Measurements from ENCODE around the gene CTNNB1.

CTNNB1 gene

DNA sequence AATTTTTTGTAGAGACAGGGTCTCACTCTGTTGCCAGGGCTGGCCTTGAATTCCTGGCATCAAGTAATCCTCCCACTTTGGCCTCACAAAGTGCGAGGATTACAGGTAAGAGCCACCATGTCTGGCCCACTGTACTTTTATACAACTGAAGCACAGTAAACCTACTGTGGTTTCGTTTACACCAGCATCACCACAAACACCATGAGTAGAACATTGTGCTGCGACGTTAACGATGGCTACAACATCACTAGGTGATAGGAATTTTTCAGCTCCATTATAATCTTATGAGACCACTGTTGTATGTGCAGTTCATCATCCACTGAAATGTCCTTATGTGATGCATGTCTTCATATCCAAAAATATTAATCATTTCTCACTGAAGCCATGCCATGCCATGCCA, 11.7 kb downstream of the CTNNB1 start:
- no peak for DNase-seq (ENCODE audit: low read depth in 2 of 2)
- TF ChIP-seq, protein P1, sequence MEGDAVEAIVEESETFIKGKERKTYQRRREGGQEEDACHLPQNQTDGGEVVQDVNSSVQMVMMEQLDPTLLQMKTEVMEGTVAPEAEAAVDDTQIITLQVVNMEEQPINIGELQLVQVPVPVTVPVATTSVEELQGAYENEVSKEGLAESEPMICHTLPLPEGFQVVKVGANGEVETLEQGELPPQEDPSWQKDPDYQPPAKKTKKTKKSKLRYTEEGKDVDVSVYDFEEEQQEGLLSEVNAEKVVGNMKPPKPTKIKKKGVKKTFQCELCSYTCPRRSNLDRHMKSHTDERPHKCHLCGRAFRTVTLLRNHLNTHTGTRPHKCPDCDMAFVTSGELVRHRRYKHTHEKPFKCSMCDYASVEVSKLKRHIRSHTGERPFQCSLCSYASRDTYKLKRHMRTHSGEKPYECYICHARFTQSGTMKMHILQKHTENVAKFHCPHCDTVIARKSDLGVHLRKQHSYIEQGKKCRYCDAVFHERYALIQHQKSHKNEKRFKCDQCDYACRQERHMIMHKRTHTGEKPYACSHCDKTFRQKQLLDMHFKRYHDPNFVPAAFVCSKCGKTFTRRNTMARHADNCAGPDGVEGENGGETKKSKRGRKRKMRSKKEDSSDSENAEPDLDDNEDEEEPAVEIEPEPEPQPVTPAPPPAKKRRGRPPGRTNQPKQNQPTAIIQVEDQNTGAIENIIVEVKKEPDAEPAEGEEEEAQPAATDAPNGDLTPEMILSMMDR (IDR thresholded peaks at IDR 0.05; ENCODE audit: low read depth, low read length): no peak
- no peak overlapping the region for H3K4me3 ChIP-seq (replicated peaks in 1 of 2; ENCODE audit: low read depth in 2 of 2, low read length in 2 of 2)

DNA sequence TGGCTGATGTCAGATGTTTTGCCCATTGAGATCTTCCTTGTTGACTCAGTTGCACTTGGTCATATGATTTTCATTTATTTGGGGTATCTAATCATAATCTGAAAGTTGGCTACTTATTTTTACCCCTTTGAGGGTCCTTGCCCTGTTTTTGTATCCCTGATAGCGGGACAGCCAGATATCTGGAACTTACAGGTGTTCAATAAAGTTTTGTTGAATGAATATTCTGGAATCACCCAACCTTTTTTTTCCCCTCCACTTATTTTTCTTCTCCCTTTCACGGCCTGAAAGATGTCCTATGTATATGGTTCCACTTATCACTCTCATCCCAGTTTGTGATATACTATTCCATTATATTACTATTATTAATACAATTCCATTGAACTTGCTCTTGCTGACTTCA, 12.8 kb downstream of the CTNNB1 start:
- DNase-seq (ENCODE audit: low read depth in 2 of 2): no peak
- no peak overlapping the region for H3K4me3 ChIP-seq (replicated peaks in 1 of 2; ENCODE audit: low read depth in 2 of 2, low read length in 2 of 2)
- TF ChIP-seq, protein P1 (IDR thresholded peaks at IDR 0.05; ENCODE audit: low read depth, low read length): no peak

DNA sequence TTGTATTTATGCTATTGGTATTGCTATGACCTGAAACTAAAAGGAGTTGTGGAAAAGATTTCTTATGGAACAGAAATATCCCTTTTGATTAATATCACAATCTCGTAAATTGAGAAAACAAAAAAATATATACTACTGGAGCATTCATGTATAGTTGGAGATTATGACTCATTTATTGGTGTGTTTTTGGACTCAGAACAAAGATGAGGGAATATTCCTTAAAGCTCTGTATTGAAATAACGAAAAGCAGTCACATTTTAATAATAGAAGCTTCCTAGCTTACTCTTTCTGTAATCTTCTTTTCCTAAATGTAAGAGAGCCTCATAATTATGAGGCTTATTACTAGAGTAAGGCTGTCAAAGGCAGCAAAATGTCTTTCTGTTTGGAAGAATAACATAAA, 14.3 kb downstream of the CTNNB1 start:
- no peak for DNase-seq (ENCODE audit: low read depth in 2 of 2)
- H3K4me3 ChIP-seq (replicated peaks in 1 of 2; ENCODE audit: low read depth in 2 of 2, low read length in 2 of 2): no peak overlapping the region
- TF ChIP-seq, protein P1 (IDR thresholded peaks at IDR 0.05; ENCODE audit: low read depth, low read length): no peak

DNA sequence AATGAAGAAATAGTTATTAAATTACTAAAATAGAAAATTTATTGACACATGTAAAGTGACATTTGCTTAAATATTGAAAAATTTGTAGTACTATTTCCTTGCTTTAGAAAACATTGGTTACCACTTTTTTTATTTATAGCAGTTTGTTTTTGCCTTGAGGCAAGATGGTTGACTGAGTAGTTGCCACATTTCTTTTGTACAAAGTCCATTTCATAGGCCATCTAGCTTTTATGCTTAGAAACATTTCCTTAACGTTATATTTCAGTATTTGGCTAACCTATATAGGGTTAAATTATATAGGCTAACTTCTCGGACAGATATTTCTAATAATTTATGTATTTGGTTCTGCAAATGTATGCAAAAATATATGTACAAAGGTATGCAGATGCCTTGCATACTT, 17.1 kb downstream of the CTNNB1 start:
- no peak overlapping the region for H3K4me3 ChIP-seq (replicated peaks in 1 of 2; ENCODE audit: low read depth in 2 of 2, low read length in 2 of 2)
- DNase-seq (ENCODE audit: low read depth in 2 of 2): no peak
- TF ChIP-seq, protein P1 (IDR thresholded peaks at IDR 0.05; ENCODE audit: low read depth, low read length): no peak

DNA sequence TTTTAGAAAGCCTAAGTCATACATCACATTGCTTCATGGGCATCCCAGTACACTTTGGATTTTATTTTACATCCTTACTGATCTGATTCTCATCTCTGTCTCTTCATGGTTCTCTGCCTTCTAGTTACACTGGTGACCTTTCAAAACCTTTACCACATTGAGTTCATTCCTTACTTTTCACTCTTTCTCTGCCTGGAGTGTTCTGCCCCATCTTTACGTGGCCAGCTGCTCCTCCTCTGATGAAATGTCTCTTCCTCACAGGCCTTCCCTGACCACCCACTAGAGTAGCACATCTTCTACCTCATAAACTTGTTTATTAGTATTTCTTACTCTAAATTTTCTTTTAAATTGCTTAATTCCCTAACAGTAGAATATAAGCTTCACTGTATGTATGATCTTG, 17.7 kb downstream of the CTNNB1 start:
- TF ChIP-seq, protein P1 (IDR thresholded peaks at IDR 0.05; ENCODE audit: low read depth, low read length): no peak
- no peak overlapping the region for H3K4me3 ChIP-seq (replicated peaks in 1 of 2; ENCODE audit: low read depth in 2 of 2, low read length in 2 of 2)
- DNase-seq (ENCODE audit: low read depth in 2 of 2): no peak

DNA sequence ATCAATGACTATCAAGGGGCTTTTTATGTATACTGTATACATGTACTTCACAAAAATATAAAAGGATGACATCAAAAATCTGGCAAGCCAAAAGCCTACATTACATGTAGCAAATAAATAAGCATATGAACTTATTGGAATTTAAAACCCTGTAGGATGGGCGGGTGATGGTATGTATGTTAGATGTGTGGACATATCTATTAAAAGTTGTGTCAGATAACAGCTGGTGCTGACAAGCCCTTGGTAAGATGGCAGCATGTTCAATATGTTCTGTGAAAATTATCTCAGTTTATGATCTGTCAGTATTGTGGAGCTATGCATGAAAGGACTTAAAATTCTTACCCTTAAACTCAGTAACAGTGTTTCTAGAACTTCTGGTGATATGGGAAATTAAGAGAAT, 20.1 kb downstream of the CTNNB1 start:
- H3K4me3 ChIP-seq (replicated peaks in 1 of 2; ENCODE audit: low read depth in 2 of 2, low read length in 2 of 2): no peak overlapping the region
- TF ChIP-seq, protein P1 (IDR thresholded peaks at IDR 0.05; ENCODE audit: low read depth, low read length): no peak
- no peak for DNase-seq (ENCODE audit: low read depth in 2 of 2)

DNA sequence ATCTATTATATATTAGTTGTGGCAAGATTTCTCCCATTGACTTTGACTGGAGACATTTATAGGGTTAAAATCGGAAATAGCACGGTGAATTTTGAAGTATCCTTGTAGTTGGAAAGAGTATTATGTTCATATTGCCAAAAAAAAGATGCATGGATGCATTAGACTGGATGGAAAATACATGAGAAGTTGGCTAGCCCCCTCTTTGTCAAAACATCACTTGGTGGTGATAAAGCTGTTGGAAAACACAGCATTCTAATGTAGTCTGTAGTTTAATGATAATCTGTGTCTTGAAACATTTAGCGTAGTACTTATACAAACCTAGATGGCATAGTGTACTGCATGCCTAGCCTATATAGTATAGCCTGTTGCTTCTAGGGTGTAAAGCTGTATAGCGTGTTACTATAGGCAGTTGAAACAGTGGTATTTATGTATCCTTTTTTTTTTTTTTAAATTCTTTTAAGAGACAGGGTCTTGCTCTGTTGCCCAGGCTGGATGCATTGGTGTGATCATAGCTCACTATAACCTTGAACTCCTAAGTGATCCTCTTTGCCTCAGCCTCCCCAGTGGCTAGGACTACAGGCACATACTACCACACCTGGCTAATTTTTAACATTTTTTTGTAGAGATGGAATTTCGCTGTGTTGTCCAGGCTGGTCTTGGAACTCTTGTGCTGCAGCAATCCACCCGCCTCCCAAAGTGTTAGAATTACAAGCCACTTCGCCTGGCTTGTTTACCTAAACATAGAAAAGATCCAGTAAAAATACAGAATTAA, 21.8 kb downstream of the CTNNB1 start:
- no peak overlapping the region for H3K4me3 ChIP-seq (replicated peaks in 1 of 2; ENCODE audit: low read depth in 2 of 2, low read length in 2 of 2)
- DNase-seq (ENCODE audit: low read depth in 2 of 2): no peak
- TF ChIP-seq, protein P1 (IDR thresholded peaks at IDR 0.05; ENCODE audit: low read depth, low read length): no peak

Measured in cardiac fibroblast (primary cell).